Stimulated activated CD8-positive, alpha-beta memory T cell treated with anti-CD3 and anti-CD28 coated beads, Interleukin-12 subunit alpha, Interleukin-12 subunit beta, amount 100 ng/mL, for 4 hours (primary cell): ENCODE measurements around the gene LIN28B.
"Not testable (repeated sequence)": the region's sequence is repeated elsewhere in the genome, so short reads cannot be mapped to it uniquely, and the experiment has no call there.

Experiments
- DNase-seq: peaks from one replicate; pipeline ENCODE4 v3.0.0-alpha.2; 2020; ENCODE audit warnings: low read depth

LIN28B gene

DNA sequence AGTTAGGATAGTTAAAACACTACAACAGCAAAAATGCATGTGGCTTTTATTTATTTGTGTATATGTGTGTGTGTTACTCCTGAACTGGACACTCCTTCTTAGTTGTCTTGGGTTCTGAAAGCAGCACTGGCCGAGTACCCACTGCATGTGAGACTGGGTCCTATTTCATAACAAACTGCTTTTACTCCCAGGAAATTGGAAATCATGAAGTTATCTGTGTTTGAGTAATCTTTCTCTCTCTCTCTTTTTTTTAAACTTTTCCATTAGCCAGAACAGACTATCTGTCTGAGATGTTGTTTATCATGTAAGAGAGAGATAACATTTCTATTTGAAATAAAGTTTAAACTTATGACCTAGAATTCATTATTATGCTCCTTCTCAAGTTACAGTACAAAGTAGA, 110.4 kb downstream of the LIN28B start:
- DNase-seq, result no peak

DNA sequence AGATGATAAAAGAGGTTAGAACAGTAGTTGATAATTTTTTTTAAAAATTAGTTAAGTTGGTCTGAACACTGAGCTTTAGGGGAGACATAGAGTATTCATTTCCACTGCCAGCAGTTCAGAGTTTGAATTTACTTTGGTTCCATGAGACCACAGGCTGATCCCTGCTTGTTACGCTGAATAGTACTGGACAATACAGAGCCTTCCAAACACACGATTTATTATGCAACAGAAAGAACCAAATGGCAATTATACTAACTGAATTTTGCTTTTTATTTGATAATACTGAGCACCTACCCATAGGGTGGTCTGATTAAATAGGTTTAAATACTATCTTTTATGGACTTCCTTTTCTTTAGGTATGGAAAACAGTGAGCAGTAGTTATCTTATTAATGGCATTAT, 111.5 kb downstream of the LIN28B start:
- no peak for DNase-seq

DNA sequence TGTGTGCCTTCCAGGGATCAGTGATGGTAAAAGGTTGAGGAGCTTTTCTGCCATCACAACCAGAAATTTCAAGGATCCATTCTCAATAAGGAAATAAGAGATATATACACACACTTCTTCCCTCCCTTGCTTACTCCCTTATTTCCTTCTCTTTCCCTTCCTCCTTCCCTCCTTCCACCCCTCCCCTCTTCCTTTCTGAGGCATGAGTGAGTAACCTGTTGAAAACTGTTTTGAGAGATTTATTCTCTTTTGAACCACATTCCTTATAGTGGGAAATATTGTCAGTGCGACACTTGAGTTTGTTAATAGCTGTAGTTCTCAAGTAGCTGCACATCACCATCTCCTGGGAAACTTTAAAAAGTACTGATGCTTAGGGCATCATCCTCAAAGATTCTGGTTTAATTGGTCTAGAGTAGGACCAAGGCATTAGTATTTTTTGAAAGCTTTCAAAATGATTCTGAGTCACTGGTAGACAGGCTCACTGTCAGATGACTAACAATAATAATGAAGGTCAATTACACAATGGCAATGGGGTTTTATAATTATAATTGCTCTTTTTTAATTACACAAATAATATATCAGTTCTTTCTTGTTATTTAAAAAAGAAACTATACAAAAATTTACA, 113.0 kb downstream of the LIN28B start:
- no peak for DNase-seq

- DNase-seq, result no peak
Observed at GRCh38 chr6:105072798-105073199, 115.9 kb downstream of the LIN28B start.

DNA sequence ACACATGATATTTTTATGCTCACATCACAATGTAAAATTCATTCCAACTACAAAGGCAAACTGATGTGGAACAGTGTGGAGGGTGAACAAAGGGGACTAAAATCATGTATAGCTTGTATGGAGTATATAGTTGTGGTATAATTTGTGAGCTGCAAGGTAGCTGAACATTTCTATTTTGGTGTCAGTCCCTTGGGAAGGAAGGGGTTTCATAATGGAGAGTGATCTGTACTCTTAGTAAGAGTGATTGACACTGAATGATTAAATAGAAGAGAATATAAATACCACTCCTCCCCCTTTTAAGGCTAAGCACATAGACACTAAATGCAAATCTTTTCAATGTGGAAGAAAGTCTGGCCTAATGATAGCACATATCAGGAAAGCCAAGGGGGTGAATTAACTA, 118.3 kb downstream of the LIN28B start:
- DNase-seq, result no peak

DNA sequence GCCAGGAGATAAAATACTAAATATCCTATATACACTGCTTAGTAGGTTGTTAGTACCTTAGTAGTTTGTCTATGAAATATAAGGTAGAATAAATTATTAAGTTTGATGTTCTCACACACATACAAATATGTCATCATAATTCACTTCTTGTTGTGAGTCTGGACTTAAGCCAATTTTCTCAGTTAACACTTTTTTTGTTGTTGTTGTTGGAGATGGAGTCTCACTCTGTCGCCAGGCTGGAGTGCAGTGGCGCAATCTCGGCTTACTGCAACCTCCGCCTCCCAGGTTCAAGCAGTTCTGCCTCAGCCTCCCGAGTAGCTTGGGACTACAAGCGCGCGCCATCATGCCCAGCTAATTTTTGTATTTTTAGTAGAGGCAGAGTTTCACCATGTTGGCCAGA, 119.5 kb downstream of the LIN28B start:
- DNase-seq, result not testable (repeated sequence)

- no peak for DNase-seq
Observed at GRCh38 chr6:105077596-105078385, 120.9 kb downstream of the LIN28B start.

- DNase-seq, result no peak
Observed at GRCh38 chr6:105078386-105078708, 121.4 kb downstream of the LIN28B start.

GRCh38 chr6:105080279-105080678, 123.4 kb downstream of the LIN28B start:
- no peak for DNase-seq

DNA sequence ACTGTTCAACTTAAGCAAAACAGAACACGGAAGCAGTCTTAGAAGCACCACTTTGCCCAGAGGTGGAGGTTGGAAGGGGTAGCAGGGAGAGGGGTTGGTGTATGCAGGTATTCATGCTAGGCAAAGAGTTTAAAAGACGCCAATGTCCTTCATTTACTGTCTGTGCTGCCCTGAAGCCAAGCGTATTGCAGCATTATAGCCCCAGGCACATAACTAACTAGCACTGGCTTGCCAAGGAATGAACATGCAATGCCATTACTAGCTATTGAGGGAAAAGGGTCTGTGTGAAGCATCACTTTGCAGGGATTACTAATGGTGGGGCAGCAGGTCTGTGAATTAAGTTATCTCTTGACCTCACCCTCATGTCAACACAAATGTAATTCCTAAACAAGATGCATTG, 124.8 kb downstream of the LIN28B start:
- DNase-seq, result not testable (repeated sequence)

DNA sequence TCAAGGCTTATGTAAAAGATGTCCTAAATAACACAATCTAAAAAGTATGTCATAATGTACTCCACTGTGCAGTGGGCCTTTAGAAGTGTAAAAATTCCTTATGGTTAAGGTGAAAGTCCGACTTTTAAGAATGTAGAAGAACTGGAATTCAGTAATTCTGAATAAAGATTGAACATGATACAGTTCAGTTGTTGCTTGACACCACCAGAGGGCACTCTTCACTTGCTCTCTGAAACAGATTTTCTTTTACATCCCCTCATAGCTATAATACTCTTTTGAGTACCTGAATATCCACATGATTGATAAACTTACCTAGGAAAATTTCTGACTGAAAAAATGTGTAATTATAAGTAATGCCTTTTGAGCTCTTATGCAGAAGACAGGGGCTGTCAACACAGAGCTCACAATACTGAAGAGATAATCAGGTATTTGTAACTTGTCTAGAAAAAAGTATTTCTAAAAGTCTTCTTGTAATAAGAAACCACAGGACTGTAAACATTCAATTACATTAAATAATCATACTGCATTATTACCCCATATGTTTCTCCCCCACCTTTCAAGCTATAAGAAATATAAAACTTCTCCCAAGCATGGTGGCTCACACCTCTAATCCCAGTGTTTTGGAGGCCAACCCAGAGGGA, 130.8 kb downstream of the LIN28B start:
- DNase-seq, result no peak

DNA sequence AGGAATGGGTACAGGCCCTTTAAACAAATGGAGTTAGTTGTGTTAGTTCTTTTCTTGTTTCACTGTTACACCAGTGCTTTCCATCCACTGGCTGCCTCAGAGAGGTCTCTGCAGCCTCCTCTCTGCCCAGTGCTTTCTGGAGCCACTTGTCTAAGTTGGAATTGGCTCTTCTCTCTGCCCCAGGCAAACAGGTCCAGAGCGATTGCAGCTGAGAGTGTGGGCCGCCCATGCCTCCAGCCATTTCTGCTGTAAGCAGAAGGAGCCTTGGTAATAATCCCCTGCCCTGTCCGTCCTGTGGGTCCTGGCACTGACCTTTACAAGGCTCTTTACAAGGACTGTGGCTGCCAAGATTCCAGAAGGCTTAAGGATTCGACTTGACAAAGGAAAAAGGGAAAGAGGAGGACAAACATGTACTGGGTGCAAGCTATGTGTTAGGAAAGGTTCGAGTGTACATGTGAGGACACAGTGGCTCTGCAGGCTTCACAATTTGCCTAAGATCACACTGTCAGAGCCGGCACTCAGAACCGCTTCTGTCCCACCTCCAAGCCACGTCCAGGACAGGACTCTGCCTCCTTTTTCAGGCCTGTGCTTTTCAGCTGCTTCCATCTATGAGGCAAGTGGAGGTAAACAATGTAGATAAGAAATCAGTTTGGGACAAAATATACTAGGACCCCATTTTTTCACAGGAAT, 134.4 kb downstream of the LIN28B start:
- no peak for DNase-seq

GRCh38 chr6:105094133-105094640, 137.3 kb downstream of the LIN28B start:
- no peak for DNase-seq

- no peak for DNase-seq
Observed at GRCh38 chr6:105095139-105095538, 138.2 kb downstream of the LIN28B start.

GRCh38 chr6:105097288-105097687, 140.4 kb downstream of the LIN28B start:
- no peak for DNase-seq

- no peak for DNase-seq
Observed at GRCh38 chr6:105099371-105099770, 142.5 kb downstream of the LIN28B start.

GRCh38 chr6:105102186-105102585, 145.3 kb downstream of the LIN28B start:
- DNase-seq, result no peak

GRCh38 chr6:105105094-105105493, 148.2 kb downstream of the LIN28B start:
- DNase-seq, result no peak

DNA sequence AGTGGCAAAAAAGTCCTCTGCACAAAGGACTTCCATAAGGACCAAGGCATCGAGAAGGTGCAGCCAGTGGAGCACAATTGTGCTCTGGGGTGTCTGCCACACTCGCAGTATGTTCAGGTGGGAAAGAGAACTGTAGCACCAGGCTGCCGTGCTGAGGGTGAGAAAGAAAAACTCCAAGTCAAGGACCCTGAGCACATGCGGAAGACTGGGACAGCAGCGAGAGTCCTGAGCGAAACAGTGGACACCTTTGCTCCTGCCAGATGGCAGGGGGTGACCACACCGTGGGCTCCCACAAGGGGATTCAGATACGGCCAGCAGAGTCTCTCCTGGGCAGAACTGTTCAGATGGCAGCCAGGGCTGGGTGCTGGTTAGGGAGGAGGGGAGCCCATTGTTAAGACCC, 149.4 kb downstream of the LIN28B start:
- DNase-seq, result no peak

GRCh38 chr6:105107207-105107606, 150.3 kb downstream of the LIN28B start:
- DNase-seq, result no peak

DNA sequence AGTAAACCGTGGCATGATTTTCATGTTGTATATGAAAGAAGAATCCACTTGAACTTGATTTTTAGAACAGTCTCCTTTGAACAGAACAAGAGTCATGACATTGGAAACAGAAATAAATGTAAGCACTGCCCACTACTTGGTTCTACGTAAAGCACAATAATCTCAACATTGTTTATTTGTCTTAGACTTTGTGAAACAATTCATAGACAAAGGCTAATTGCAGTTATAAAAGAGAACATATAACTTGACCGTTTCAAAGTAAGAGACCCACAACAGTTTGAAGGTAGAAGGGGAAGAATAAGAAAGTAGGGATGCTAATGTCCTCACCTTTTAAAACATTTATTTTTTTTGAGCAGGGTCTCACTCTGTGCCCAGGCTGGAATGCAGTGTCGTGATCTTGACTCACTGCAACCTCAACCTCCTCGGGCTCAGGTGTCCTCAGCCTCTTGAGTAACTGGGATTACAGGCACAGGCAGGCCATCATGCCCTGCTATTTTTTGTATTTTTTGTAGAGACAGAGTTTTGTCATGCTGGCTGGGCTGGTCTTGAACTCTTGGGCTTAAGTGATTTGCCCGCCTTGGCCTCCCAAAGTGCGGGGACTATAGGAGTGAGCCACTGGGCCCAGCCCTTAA, 151.8 kb downstream of the LIN28B start:
- DNase-seq, result no peak
